HepG2 (cell line): ENCODE measurements around the gene IRF3. TPM values are rescaled to one million over a fixed set of nuclear protein-coding genes. Genes with fewer than 3 reads are reported as not detected.

Experiments used
- ATAC-seq: fragments of 200-7000 bp; cut with Tn5 transposase; 3 replicates; pipeline ENCODE4 v1.9.1; 2020; ENCODE audit warnings: mild to moderate bottlenecking, moderate library complexity
- BruUV-seq: library from RNA; stranded (reverse); fragments of 400-500 nt; replicated peaks from 2 replicates; lab custom pipeline; 2021; lab: Mats Ljungman, UMichigan
- CTCF ChIA-PET: fragments of 300-600 bp; formaldehyde crosslinking; extraction: SDS; loops from one replicate; lab custom pipeline; 2021; ENCODE audit warnings: low total read pairs, inconsistent platforms, low intra/inter-chr PET ratio; lab: Yijun Ruan, JAX
- POLR2A ChIA-PET: fragments of 350-600 bp; sonication (Branson Sonifier 250); formaldehyde crosslinking; loops from one replicate; lab custom pipeline; 2020; ENCODE audit warnings: antibody characterized with exemption, inconsistent platforms; lab: Yijun Ruan, JAX
- DNase-seq: peaks from one replicate; pipeline ENCODE4 v3.0.0-alpha.2; 2015; ENCODE audit warnings: low spot score
- FAIRE-seq: peaks from 3 replicates; lab custom pipeline; 2011; peaks lifted over from hg19 to GRCh38; lab: Jason Lieb, UNC
- H2AFZ ChIP-seq: one replicate; pipeline ENCODE4 v1.6.1; 2011; ENCODE audit warnings: low read length, inconsistent platforms
- H3K27ac ChIP-seq: fragments of 300-600 bp; 3 replicates; pipeline ENCODE4 v1.8.0; 2011; ENCODE audit warnings: mixed run types, mild to moderate bottlenecking, mixed read lengths, low read length, inconsistent platforms; ENCODE audit not compliant: insufficient read depth; ENCODE audit errors: extremely low read length
- H3K27me3 ChIP-seq, 2 experiments: fragments of 200-600 bp in 1 of 2; 2 replicates in 1 of 2; 3 replicates in 1 of 2; pipeline versions ENCODE4 v1.6.0 to v1.8.0; 2011; ENCODE audit warnings: low read length in 2 of 2, mild to moderate bottlenecking in 2 of 2, moderate library complexity in 2 of 2, inconsistent platforms in 1 of 2; ENCODE audit not compliant: insufficient read depth in 2 of 2, control insufficient read depth in 1 of 2
- H3K36me3 ChIP-seq, 2 experiments: fragments of 200-600 bp in 1 of 2; replicated peaks in 1 of 2; 2 replicates in 1 of 2; 3 replicates in 1 of 2; pipeline versions ENCODE4 v1.5.1 to v1.8.0; 2011; ENCODE audit warnings: low read length in 2 of 2, inconsistent platforms in 1 of 2; ENCODE audit not compliant: insufficient read depth in 2 of 2, control insufficient read depth in 1 of 2
- H3K4me1 ChIP-seq: 2 replicates; pipeline ENCODE4 v1.5.1; 2012; ENCODE audit warnings: low read length, inconsistent platforms; ENCODE audit not compliant: insufficient read depth
- H3K4me2 ChIP-seq: 2 replicates; pipeline ENCODE4 v1.6.0; 2011; ENCODE audit warnings: low read depth, low read length, inconsistent platforms
- H3K4me3 ChIP-seq, 3 experiments: fragments of 200-600 bp in 1 of 3; sonication (generic), shearing (Covaris generic) in 1 of 3; replicated peaks in 1 of 3; 2 replicates each; pipeline ENCODE4 v1.5.1; 2011 to 2016; ENCODE audit warnings: low read length in 3 of 3, inconsistent platforms in 2 of 3, low read depth in 2 of 3, mild to moderate bottlenecking in 2 of 3, control low read depth in 1 of 3, mixed read lengths in 1 of 3; ENCODE audit not compliant: insufficient read depth in 1 of 3
- H3K79me2 ChIP-seq: one replicate; pipeline ENCODE4 v1.6.1; 2011; ENCODE audit warnings: low read length, inconsistent platforms; ENCODE audit not compliant: insufficient read depth
- H3K9ac ChIP-seq: 2 replicates; pipeline ENCODE4 v1.6.0; 2011; ENCODE audit warnings: mild to moderate bottlenecking, low read depth, low read length, inconsistent platforms; ENCODE audit not compliant: insufficient read depth
- H3K9me3 ChIP-seq: 2 replicates; pipeline ENCODE4 v1.5.1; 2012; ENCODE audit warnings: mild to moderate bottlenecking, low read length
- H4K20me1 ChIP-seq: 2 replicates; pipeline ENCODE4 v1.6.0; 2011; ENCODE audit warnings: inconsistent platforms, mild to moderate bottlenecking, low read length, moderate library complexity; ENCODE audit not compliant: insufficient read depth
- ETV5 ChIP-seq: IDR thresholded peaks from 2 replicates; pipeline ENCODE4 v1.6.1; 2018; ENCODE audit warnings: missing biosample characterization, missing genetic modification reagents, inconsistent platforms, borderline replicate concordance
- MYC ChIP-seq: sonication (generic); formaldehyde crosslinking; IDR thresholded peaks from 2 replicates; pipeline ENCODE4 v1.9.0; 2021; ENCODE audit warnings: missing genetic modification reagents, borderline replicate concordance
- ONECUT2 ChIP-seq: sonication (generic); formaldehyde crosslinking; IDR thresholded peaks from 2 replicates; pipeline ENCODE4 v1.4.0; 2020; ENCODE audit warnings: missing genetic modification reagents
- PITX1 ChIP-seq: sonication (generic); formaldehyde crosslinking; IDR thresholded peaks from 2 replicates; pipeline ENCODE4 v1.5.1; 2020; ENCODE audit warnings: mild to moderate bottlenecking, missing genetic modification reagents
- RELA ChIP-seq: sonication (generic); formaldehyde crosslinking; IDR thresholded peaks from 2 replicates; pipeline ENCODE4 v1.4.0; 2020; ENCODE audit warnings: missing genetic modification reagents
- SALL2 ChIP-seq: sonication (generic); formaldehyde crosslinking; IDR thresholded peaks from 2 replicates; pipeline ENCODE4 v1.8.1; 2023; ENCODE audit warnings: mild to moderate bottlenecking, missing genetic modification reagents, inconsistent platforms
- TBP ChIP-seq: sonication (generic); formaldehyde crosslinking; IDR thresholded peaks from 2 replicates; pipeline ENCODE4 v1.5.0; 2020; ENCODE audit warnings: missing genetic modification reagents
- XRCC5 ChIP-seq: fragments of 200-400 bp; formaldehyde crosslinking; optimal IDR thresholded peaks from 2 replicates; pipeline ENCODE3; 2017; ENCODE audit warnings: mild to moderate bottlenecking, low read length
- ZFP36L1 ChIP-seq: sonication (generic); formaldehyde crosslinking; IDR thresholded peaks from 2 replicates; pipeline ENCODE4 v1.8.0; 2022; ENCODE audit warnings: mild to moderate bottlenecking, missing genetic modification reagents, moderate library complexity
- ZSCAN25 ChIP-seq: sonication (generic); formaldehyde crosslinking; IDR thresholded peaks from 2 replicates; pipeline ENCODE4 v1.8.0; 2022; ENCODE audit warnings: mild to moderate bottlenecking, missing genetic modification reagents
- WGBS: methylation state at CpG from one replicate; pipeline ENCODE4 v1.1.6; 2017; ENCODE audit warnings: low lambda C conversion rate; 5-methylcytosine and 5-hydroxymethylcytosine counted together
- in situ Hi-C: cut with HindIII; loops from 2 replicates; pipeline ENCODE4 v1.10.0; 2017; ENCODE audit warnings: low pct_unique_long_range_greater_than_20kb; ENCODE audit not compliant: extremely low pct_ligation_motif_present
- intact Hi-C: fragments of 100-400 bp; cut with micrococcal nuclease; formaldehyde crosslinking; loops from one replicate; pipeline ENCODE4 v1.10.0; 2022; ENCODE audit not compliant: unreplicated experiment
- polyA plus RNA-seq, 8 experiments: library from polyadenylated mRNA; depleted of rRNA in 3 of 8; stranded (reverse) in 7 of 8; unstranded in 1 of 8; fragments of >200 nt; fragmentation: Illumina TruSeq in 4 of 8; extraction: Trizol in 4 of 8; gene quantifications; 2 replicates each; pipeline versions ENCODE4 v1.2.1 to v1.2.3, GENCODE V29; 2011 to 2016; ENCODE audit warnings: low read depth in 4 of 8, missing spikeins in 1 of 8, mixed read lengths in 1 of 8; ENCODE audit not compliant: insufficient read depth in 1 of 8
- total RNA-seq, 5 experiments: library from RNA; depleted of rRNA; stranded (reverse); fragments of >200 nt; fragmentation: Illumina TruSeq; extraction: Trizol; gene quantifications; 2 replicates each; pipeline ENCODE4 v1.2.3, GENCODE V29; 2016; ENCODE audit warnings: low read depth in 1 of 5
- TF ChIP-seq, protein P1 (sequence below): fragments of 450-650 bp; IDR thresholded peaks from 2 replicates; pipeline ENCODE4 v1.6.1; 2016
- TF ChIP-seq, protein P2 (sequence below): sonication (generic); formaldehyde crosslinking; IDR thresholded peaks from 2 replicates; pipeline ENCODE4 v1.5.0; 2020; ENCODE audit warnings: missing genetic modification reagents
- TF ChIP-seq, protein P3 (sequence below): sonication (generic); formaldehyde crosslinking; IDR thresholded peaks from 2 replicates; pipeline ENCODE4 v1.4.0; 2020; ENCODE audit warnings: mild to moderate bottlenecking, low read depth, missing genetic modification reagents

The IRF3 gene
- total and polyA plus RNA-seq, 2 of the 13 experiments (the other 11 are each of a cell fraction or from before 2014, with no cell fraction given), result 61.9 to 65.5 TPM

DNA sequence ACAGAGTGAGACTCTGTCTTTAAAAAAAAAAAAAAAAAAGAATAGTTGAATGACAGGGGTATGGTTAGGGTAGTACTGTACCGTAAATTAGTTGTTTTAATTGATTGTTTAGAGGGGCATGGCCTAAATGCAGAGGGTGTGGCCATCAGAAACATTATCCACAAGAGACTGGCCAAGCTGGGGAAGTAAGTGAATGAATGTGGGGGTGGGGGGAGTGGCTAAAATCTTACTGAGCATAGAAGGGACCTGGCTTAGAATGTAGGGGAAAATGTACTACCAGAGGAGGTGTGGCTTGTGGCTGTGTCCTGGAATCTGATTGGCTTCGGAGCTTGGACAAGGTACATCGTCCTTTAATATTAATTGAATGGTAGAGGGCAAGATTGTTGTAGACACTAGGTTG is 3.9 kb upstream of the IRF3 start:
- in situ Hi-C loops, result no loop called here
- Histone ChIP-seq H3K36me3 (peaks cover 1 to 6% of the 10 kb centered on the region in 2 experiments; a peak in 3 of 5 replicates), H2AFZ (no peak overlapping the region), H3K4me3 (no peak overlapping the region), H4K20me1 (no peaks in the 10 kb centered on the region), H3K79me2 (peaks cover 26% of the 10 kb centered on the region), H3K4me1 (peaks cover 28% of the 10 kb centered on the region), H3K27ac (no peak overlapping the region), H3K9ac (no peak overlapping the region), H3K4me2 (no peak overlapping the region), H3K27me3 (no peaks in the 10 kb centered on the region; a peak in 2 of 5 replicates), H3K9me3 (no peaks in the 10 kb centered on the region)
- no peak for TF ChIP-seq RELA (CRISPR knock-in tag)
- TF ChIP-seq ZSCAN25 (CRISPR knock-in tag), result no peak
- TF ChIP-seq, protein P1, sequence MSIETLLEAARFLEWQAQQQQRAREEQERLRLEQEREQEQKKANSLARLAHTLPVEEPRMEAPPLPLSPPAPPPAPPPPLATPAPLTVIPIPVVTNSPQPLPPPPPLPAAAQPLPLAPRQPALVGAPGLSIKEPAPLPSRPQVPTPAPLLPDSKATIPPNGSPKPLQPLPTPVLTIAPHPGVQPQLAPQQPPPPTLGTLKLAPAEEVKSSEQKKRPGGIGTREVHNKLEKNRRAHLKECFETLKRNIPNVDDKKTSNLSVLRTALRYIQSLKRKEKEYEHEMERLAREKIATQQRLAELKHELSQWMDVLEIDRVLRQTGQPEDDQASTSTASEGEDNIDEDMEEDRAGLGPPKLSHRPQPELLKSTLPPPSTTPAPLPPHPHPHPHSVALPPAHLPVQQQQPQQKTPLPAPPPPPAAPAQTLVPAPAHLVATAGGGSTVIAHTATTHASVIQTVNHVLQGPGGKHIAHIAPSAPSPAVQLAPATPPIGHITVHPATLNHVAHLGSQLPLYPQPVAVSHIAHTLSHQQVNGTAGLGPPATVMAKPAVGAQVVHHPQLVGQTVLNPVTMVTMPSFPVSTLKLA, result no peak
- TF ChIP-seq ONECUT2 (CRISPR knock-in tag), result no peak
- no peak for TF ChIP-seq SALL2
- no peak for TF ChIP-seq XRCC5
- TF ChIP-seq, protein P2, sequence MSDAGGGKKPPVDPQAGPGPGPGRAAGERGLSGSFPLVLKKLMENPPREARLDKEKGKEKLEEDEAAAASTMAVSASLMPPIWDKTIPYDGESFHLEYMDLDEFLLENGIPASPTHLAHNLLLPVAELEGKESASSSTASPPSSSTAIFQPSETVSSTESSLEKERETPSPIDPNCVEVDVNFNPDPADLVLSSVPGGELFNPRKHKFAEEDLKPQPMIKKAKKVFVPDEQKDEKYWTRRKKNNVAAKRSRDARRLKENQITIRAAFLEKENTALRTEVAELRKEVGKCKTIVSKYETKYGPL, result no peak
- no peak for TF ChIP-seq MYC (CRISPR knock-in tag)
- TF ChIP-seq ETV5 (CRISPR knock-in tag), result no peak
- TF ChIP-seq, protein P3, sequence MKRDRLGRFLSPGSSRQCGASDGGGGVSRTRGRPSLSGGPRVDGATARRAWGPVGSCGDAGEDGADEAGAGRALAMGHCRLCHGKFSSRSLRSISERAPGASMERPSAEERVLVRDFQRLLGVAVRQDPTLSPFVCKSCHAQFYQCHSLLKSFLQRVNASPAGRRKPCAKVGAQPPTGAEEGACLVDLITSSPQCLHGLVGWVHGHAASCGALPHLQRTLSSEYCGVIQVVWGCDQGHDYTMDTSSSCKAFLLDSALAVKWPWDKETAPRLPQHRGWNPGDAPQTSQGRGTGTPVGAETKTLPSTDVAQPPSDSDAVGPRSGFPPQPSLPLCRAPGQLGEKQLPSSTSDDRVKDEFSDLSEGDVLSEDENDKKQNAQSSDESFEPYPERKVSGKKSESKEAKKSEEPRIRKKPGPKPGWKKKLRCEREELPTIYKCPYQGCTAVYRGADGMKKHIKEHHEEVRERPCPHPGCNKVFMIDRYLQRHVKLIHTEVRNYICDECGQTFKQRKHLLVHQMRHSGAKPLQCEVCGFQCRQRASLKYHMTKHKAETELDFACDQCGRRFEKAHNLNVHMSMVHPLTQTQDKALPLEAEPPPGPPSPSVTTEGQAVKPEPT (CRISPR knock-in tag), result no peak
- TF ChIP-seq PITX1, result no peak
- TF ChIP-seq TBP (CRISPR knock-in tag), result no peak
- TF ChIP-seq ZFP36L1 (CRISPR knock-in tag), result no peak
- FAIRE-seq, result no peak
- no peak for ATAC-seq
- no TSS peak for BruUV-seq
- intact Hi-C loops, result no loop called here
- ChIA-PET POLR2A (no interaction called here), CTCF (no interaction called here)
- DNase-seq, result no peak
- WGBS, result 100% methylated on average over 3 of the region's 3 CpGs
